AG04450 (cell line): ENCODE data around the gene ELF3. TPM values are rescaled to one million over a fixed set of nuclear protein-coding genes. Genes with fewer than 3 reads are reported as not detected.
"Not testable (repeated sequence)": the region's sequence is repeated elsewhere in the genome, so short reads cannot be mapped to it uniquely, and the experiment has no call there.

Experiments
- CTCF ChIA-PET: fragments of 300-600, 350-600 bp; formaldehyde crosslinking; extraction: SDS; loops from one replicate; lab custom pipeline; 2022; ENCODE audit warnings: antibody characterized with exemption, inconsistent platforms; lab: Charles Lee
- POLR2A ChIA-PET: fragments of 350-600 bp; formaldehyde crosslinking; extraction: SDS; loops from one replicate; lab custom pipeline; 2021; ENCODE audit warnings: antibody characterized with exemption, inconsistent platforms; lab: Yijun Ruan, JAX
- DNase-seq: peaks from one replicate; pipeline ENCODE4 v3.0.0-alpha.2; 2011; ENCODE audit warnings: low read depth, low spot score
- H3K27ac ChIP-seq: one replicate; pipeline ENCODE4 v1.5.1; 2012; ENCODE audit warnings: low read depth, low read length, control low read depth
- H3K27me3 ChIP-seq: one replicate; pipeline ENCODE4 v1.6.0; 2012; ENCODE audit warnings: low read length; ENCODE audit not compliant: control insufficient read depth, insufficient read depth
- H3K4me3 ChIP-seq: 2 replicates; pipeline ENCODE4 v1.5.1; 2011; ENCODE audit warnings: mild to moderate bottlenecking, low read depth, low read length, control low read depth
- H3K9me3 ChIP-seq: 2 replicates; pipeline ENCODE4 v1.5.1; 2012; ENCODE audit warnings: low read length; ENCODE audit not compliant: control insufficient read depth, insufficient read depth
- polyA minus RNA-seq: library from RNA; depleted of rRNA, polyadenylated mRNA; stranded (reverse); fragments of >200 nt; gene quantifications from 2 replicates; pipeline ENCODE4 v1.2.3, GENCODE V29; 2011; rRNA and poly(A)+ RNA removed
- polyA plus RNA-seq: library from polyadenylated mRNA; depleted of rRNA; stranded (reverse); fragments of >200 nt; gene quantifications from 2 replicates; pipeline ENCODE4 v1.2.3, GENCODE V29; 2011; rRNA removed
- TF ChIP-seq, protein P1 (sequence below): IDR thresholded peaks from 2 replicates; pipeline ENCODE4 v1.5.1; 2011; ENCODE audit warnings: low read depth, low read length, control low read depth, inconsistent platforms

ELF3 gene
- polyA plus RNA-seq (0.12 and 0.72 TPM in 2 replicates), polyA minus RNA-seq (0.18 and 0.22 TPM in 2 replicates)

DNA sequence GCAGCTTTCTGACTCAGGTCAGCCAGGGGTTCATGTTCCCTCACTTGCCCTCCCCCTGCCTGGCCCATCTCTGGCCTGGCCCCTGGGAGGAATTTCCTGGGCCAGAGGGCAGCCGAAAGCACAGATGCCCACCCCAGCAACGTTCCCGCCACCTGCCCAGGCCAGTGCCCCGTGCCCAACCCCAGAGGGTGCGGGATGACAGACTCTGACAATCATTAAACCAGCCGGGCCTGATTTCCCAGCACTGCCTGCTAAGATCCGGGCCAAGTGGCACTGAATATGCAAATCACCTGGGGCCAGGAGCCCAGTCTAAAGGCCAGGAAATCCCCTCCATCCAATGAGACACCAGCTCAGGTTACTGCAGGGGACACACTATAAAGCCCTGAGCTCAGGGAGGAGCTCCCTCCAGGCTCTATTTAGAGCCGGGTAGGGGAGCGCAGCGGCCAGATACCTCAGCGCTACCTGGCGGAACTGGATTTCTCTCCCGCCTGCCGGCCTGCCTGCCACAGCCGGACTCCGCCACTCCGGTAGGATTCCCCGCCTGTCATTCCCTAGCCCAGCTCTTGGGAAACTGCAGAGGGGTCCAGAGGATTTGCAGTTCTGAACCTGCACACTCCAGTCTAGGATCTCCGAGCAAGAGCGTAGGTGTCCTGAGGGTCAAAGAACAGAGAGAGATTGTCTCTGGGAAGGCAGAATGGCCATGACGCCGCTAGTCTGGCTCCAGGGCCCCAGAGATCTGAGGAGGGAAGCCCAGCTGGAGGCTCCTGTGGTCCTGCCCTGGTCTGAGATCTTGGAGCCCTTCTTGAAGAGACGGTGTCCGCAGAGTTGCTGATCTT lies at the start of gene ELF3:
TSS of gene ELF3 (plus strand) at position 408 of the 836 bp plus-strand sequence. CDS start 550 bp downstream, outside the sequence.
- H3K4me3 ChIP-seq: no peak within 1 kb of the TSS
- no peak for DNase-seq
- H3K27ac ChIP-seq: no peak within 1 kb of the TSS
- H3K27me3 ChIP-seq: peaks cover 10% of the 10 kb centered on the region
- CTCF ChIA-PET: interaction anchor here (0.7 to 13.5 kb wide), 6 partner anchors 10 to 125 kb away, joined by 3 to 163 read pairs (median 10); partner anchors contain the start of gene GPR37L1
- TF ChIP-seq, protein P1, sequence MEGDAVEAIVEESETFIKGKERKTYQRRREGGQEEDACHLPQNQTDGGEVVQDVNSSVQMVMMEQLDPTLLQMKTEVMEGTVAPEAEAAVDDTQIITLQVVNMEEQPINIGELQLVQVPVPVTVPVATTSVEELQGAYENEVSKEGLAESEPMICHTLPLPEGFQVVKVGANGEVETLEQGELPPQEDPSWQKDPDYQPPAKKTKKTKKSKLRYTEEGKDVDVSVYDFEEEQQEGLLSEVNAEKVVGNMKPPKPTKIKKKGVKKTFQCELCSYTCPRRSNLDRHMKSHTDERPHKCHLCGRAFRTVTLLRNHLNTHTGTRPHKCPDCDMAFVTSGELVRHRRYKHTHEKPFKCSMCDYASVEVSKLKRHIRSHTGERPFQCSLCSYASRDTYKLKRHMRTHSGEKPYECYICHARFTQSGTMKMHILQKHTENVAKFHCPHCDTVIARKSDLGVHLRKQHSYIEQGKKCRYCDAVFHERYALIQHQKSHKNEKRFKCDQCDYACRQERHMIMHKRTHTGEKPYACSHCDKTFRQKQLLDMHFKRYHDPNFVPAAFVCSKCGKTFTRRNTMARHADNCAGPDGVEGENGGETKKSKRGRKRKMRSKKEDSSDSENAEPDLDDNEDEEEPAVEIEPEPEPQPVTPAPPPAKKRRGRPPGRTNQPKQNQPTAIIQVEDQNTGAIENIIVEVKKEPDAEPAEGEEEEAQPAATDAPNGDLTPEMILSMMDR: no peak
- POLR2A ChIA-PET: no interaction called here
- H3K9me3 ChIP-seq: no peaks in the 10 kb centered on the region; the same call in 1 of the 2 replicates

DNA sequence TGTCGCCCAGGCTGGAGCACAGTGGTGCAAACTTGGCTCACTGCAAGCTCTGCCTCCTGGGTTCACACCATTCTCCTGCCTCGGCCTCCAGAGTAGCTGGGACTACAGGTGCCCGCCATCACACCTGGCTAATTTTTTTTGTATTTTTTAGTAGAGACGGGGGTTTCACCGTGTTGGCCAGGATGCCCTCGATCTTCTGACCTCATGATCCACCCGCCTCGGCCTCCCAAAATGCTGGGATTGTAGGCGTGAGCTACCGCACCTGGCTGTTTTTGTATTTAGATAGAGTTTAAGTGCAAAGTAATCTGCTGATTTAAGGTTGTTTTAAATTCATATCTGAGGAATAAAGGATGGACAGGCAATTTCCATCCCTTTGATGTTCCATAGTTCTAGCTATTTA lies 48.0 kb upstream of the ELF3 start:
- DNase-seq, H3K27me3 ChIP-seq, H3K9me3 ChIP-seq, H3K27ac ChIP-seq, H3K4me3 ChIP-seq: not testable (repeated sequence)
- CTCF ChIA-PET: interaction anchor here (0.7 to 2.2 kb wide), 3 partner anchors 16 to 68 kb away, joined by 3 to 17 read pairs (median 6); partner anchors contain the start of gene LMOD1
- POLR2A ChIA-PET: interaction anchor here (0.7 to 1.6 kb wide), 3 partner anchors 45 to 66 kb away, joined by 3 to 4 read pairs (median 4); no protein-coding TSS in a partner anchor

DNA sequence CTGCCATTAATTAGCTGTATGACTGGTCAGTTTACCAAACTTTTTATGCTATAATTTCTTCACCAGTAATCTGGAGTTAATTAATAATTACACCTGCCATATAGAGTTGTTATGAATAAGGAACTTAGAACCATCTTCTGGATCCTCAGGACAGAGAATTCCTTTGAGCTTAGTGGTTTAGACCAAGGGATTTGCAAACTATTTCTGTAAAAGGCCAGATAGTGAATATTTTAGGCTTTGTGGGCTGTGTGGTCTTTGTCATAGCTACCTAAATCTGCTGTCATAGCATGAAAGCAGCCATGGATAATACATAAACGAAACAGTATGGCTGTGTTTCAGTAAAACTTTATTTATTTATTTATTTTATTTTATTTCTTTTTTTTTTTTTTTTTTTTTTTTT lies 46.1 kb upstream of the ELF3 start:
- ChIA-PET CTCF (interaction anchor here (0.8 to 7.0 kb wide), 7 partner anchors 9 to 87 kb away, joined by 4 to 72 read pairs (median 7); no protein-coding TSS in a partner anchor), POLR2A (interaction anchor here (0.6 to 1.1 kb wide), 6 partner anchors 9 to 68 kb away, joined by 3 to 13 read pairs (median 4); partner anchors contain the start of genes LMOD1 and TIMM17A)
- no peak overlapping the region for H3K27ac ChIP-seq
- TF ChIP-seq, protein P1: no peak
- H3K27me3 ChIP-seq: no peaks in the 10 kb centered on the region
- H3K4me3 ChIP-seq: no peak overlapping the region
- H3K9me3 ChIP-seq: no peaks in the 10 kb centered on the region; the same call in 1 of the 2 replicates
- peak; percentile 39 for DNase-seq

DNA sequence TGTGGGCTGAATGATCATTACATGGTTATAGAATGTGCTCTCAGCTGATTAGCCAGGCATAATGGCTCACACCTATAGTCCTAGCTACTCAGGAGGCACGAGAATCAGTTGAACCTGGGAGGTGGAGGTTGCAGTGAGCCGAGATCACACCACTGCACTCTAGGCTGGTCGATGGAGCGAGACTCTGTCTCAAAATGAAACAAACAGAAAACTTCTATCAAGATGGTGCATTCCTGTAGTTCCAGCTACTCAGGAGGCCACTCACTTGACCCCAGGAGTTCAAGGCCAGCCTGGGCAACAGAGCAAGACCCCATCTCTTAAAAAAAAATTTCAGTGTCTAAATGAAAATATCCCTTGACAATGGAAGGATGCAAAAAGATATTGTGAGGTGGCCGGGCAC lies 44.2 kb upstream of the ELF3 start:
- Histone ChIP-seq H3K4me3 (no peak overlapping the region), H3K27me3 (no peaks in the 10 kb centered on the region), H3K9me3 (no peaks in the 10 kb centered on the region; the same call in 1 of the 2 replicates), H3K27ac (no peak overlapping the region)
- TF ChIP-seq, protein P1: no peak
- POLR2A ChIA-PET: no interaction called here
- no peak for DNase-seq
- CTCF ChIA-PET: interaction anchor here (7.0 kb wide), 1 partner anchor 71 kb away, joined by 72 read pairs; no protein-coding TSS in a partner anchor

DNA sequence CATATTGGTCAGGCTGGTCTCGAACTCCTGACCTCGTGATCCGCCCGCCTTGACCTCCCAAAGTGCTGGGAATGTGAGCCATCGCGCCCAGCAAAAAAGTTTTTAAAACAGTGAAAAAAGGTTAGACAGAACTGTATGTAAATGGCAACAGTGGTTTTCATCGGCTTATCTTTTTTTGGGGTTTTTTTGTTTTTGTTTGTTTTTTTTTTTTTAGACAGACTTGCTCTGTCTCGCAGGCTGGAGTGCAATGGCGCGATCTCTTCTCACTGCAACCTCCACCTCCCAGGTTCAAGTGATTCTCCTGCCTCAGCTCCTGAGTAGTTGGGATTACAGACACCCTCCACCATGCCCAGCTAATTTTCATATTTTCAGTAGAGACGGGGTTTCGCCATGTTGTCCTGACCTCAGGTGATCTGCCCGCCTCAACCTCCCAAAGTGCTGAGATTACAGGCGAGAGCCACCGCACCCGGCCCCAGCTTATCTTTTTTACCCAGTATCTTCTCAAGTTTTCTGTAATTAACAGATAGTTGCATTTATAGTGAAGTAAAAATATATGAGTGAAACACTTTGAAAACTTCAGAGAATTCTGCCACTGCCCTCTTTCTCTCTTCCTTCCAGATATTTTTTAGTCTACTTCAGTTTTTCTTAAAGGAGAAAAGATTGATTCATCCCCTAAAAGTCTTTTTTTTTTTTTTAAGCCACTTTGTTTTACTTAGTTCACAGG lies 42.0 kb upstream of the ELF3 start:
- TF ChIP-seq, protein P1: no peak
- Histone ChIP-seq H3K4me3 (no peak overlapping the region), H3K27me3 (no peaks in the 10 kb centered on the region), H3K27ac (no peak overlapping the region), H3K9me3 (no peaks in the 10 kb centered on the region; the same call in 1 of the 2 replicates)
- ChIA-PET POLR2A (interaction anchor here (0.6 to 1.5 kb wide), 2 partner anchors 28 to 72 kb away, joined by 3 to 5 read pairs; no protein-coding TSS in a partner anchor), CTCF (interaction anchor here (1.0 to 7.0 kb wide), 5 partner anchors 22 to 90 kb away, joined by 3 to 72 read pairs (median 4); partner anchors contain the start of gene LMOD1)
- no peak for DNase-seq
